NCI-H1105 treated with DMSO at 0.1 percent for 48 hours (cell line): ENCODE data around the gene RGMA.
A peak's percentile ranks its signal among the peaks of the same experiment; 100 is the strongest.

Experiments used
- DNase-seq: peaks from one replicate; lab custom pipeline; 2025; lab: John Stamatoyannopoulos, UW

The RGMA gene

DNA sequence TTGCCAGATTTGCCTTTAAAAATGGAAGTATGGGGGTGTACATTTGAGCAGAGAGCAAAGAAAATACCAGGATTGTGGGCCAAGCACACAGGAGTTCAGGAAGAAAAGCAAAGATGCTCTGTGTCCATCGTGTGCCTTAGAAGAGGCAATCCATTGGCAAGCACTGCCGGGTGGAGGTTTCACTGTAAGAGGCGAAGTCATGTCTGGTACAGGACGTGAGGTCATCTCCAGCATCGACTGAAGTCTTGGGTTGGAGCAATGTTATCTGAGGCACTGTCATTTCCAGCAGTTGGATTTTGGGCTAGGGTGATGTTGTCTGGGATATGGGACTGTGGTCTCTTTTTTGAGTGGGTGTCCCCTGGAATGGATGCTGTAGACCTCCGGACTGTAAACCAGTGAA lies 4.8 kb upstream of the RGMA start:
- DNase-seq: no peak

DNA sequence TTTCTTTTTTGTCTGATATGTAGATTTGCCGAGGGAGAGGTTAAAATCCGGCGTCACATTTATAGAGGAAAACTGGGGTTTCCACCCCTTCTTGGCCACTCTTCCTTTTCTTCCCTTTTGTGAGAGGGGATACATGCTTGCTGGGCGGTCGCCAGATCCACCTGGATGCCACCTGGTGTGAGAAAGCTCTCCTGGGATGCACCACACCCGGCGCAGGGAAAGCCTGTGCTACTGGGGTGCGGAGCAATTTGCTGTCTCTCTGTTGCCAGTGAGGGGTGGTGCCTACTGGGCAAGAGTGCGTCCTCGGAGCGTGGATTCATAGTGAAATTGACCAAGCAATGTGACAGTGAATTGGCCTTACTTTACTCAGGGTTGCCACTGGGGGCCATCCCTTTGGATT lies 2.5 kb upstream of the RGMA start:
- no peak for DNase-seq

DNA sequence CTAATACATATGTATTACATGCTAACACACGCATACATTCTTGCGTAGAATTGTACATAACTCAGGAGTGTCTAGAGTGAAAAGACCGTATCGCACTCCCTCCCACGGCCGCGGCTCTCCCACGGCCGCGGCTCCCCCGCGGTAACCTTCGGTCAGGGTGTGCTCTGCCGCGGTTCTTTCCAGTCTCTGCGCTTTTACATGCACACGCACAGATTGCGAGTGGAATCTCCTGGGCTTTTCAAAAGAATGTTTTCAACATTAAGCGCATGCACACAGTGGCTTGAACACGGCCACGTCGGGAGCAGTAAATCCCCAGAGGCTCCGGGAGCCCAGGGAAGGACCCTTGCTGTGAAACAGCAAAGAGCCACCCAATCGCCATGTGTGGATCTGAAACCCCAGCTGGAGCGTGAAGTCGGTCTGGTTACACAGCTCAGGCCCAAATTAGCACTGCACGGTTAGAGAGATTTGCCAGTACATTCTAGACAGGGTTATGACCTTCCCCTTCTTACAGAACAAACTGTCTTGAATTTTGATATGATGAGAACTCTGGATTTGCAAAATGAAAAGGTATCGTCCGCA lies 805 bp upstream of the RGMA start:
- no peak for DNase-seq

DNA sequence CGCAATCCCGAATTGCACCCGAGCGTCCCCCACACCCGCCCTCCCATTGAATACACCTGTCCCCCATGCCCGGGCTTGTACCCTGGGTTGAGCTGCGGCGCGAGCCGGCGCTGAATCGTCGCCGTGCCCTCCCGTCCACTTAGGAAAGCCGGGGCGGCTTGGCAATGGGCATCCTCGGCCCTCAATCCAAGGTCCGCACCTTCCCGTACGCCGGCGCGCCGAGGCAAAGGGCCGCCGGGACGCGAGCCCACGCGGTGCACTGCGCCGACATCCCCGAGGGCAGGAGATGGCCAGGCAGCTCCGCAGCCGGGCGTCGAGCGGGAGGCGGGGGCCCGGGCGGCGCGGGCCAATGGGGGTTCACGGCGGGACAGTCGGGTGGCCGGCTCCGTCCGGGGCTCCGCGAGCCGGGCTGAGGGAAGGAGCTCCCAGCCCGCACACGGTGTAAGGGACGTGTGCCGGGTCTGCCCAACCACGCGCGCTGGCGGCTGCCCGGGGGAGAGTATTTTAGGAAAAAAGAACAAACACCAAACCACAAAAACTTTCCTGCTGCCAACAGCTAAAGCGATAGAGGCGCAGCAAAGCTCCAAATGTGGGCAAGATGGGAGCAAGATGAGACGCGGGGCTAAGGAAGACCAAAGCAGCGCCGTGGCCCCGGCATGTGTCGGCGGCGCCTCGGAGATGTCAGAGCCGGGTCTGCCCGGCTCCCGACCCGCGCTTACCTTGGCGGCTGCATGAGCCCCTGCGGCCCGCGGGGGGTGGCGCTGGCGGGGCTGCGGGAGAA lies 621 bp downstream of the RGMA start:
- no peak for DNase-seq

DNA sequence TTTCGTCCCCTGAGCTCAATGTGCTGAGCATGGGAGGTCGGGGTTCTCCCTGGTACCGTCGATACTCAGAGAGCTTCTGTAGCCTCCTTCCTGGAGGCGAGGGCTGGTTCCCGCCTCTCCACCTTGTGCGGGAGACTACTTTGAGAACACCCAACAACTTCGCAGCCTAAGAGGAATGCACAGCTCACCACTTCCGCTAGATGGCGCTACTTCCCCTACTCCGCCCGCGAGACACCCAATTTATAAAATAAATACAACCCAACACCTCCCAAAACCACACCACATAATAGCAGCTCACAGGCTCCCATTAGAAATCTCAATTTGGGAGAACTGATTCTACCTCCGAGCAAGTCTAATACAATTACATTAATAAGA lies 1.2 kb downstream of the RGMA start:
- DNase-seq: peak; percentile 45

DNA sequence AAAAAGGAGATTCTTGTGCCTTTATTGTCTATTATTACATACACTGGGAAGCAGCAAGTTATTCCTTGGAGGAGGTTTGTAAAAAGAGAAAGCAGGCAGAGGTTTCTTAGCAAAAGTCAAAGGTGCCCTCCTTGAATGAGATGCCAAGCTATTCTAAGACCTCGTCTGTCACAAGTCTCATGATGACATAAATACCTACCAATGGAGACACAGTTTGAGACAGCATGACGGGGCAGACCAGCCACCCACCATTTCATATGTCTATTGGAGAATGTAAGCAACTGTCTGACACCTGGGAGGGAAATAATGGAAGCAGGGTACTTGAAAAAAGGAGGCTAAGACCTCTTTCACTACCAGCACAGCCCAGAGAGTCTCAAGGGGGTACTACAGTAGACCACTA lies 2.2 kb downstream of the RGMA start:
- no peak for DNase-seq

DNA sequence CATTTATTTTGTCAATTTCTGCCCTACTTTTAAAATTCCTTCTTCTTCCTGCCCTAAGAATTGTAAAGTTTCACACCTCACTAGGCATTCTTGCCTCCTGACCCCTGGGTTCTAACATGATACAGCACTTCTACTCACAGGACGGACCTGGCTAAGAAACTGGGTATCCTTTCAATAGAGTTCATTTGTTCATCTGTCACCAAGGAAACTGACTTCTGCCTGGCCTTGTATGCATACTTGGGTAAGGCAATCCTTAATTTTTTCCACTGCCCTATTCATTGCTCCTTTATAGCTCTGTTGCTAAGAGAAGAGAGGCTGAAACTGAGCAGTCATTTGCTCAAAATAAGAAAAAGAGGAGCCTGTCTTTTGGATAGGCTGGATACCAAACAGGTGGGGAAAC lies 3.3 kb downstream of the RGMA start:
- DNase-seq: no peak

DNA sequence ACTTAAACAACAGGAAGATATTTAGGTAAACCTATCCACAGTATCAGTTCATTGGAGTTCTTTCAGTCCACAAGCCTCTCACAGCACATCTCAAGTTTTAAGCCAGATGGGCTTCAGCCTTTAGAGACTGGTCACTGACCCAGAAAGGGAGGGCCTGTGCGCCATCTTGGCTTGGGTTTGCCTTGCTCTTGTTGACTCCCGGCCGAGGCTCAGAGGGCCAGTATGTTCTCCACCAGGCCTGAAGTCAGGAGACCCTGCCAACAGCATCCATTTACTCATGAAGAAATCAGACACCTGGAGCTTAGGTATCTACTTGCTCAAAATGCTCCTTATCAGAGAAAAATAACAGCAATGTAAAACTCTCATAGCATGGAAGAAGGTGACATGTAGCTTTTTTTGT lies 6.2 kb downstream of the RGMA start:
- no peak for DNase-seq

DNA sequence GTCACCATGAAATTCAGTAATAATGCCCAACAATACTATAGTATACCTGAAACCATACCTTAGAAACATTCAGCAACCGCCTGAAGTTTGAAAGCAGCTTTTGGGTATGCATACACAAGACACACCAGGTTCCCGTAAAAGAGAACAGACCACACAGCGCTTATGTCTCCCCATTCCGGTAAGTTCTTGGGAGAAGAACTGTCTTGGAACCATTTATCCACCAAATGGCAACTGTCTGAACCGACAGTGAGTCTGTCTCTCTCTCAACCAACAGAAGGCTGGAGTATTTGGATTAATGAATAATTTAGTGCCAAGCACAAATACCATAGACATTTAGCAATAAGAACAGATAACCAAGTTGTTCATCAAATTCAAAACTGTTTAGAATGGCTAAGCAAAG lies 7.6 kb downstream of the RGMA start:
- DNase-seq: no peak

DNA sequence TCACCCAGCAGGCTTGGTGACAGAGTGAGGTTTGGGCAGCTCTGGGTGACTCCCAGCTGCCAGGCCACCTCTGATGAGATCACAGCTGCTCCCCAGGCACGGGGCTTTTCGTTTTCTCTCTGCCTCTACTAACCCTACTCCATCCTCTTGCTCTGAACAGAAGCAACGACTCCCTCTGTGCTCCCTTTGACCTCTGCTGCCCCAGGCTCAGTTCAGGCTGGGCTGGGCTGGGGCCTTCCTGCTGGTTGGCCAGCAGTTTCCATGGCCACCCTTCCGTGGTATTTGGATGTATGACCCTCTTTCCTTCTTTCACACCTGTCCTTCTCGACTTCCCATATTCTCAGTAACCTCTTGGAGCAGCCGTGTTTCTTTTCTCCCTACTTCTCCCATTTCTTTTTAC lies 8.6 kb downstream of the RGMA start:
- DNase-seq: no peak

DNA sequence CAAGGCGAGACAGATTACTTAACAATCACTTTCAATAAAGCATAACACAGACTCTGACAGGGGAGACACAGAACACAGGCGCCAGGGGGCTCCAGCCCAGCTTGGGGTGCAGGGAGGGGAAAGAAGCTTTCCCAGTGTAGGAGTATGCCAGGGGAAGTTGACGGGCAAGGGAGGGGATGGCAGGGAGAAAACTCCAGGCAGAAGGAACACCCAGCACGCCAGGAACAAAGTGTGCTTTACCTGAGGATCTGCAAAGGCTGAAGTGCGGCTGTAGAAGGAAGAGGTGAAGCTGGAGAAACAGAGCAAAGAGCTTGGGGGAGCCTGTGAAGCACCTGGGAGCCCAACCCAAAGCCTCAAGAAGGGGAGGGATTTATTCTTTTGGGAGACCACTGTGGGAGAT lies 12.1 kb downstream of the RGMA start:
- no peak for DNase-seq

DNA sequence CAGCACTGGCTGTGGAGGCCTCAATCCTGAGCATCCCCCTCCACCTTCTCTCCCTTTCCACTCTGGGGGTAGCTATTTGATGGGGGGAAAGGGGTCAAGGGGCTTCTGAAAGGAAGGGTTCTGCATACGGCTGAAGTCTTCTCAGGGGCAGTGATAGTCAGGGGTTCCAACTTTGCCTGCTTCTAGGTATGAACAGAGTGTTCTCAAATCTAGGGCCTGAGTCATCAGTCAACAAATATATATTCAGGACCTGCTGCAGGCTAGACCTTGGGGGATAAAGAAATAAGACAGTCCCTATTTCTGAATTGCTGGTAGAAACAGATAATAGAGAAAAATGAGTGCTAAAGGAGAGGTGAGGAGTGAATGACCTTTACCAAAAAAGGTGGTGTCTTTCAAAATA lies 12.8 kb downstream of the RGMA start:
- DNase-seq: no peak

DNA sequence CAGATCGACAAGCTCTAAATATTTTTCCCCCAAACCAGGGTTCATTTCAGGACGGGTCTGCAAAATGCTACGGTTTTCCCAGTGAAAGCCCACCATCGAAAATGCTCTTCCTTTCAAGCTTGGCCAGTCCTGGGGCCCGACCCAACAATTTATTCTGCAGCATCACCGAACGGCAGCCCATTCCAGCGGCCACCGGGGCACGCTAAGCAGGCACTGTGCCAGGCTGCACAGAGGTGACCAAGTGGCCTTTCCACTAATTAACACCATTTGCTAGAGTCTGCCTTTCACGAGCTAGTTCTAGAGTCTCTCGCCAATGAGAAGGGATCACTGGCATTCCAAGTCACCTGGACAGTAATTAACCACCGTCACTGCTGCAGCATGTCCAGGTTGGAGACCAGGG lies 14.4 kb downstream of the RGMA start:
- DNase-seq: no peak

DNA sequence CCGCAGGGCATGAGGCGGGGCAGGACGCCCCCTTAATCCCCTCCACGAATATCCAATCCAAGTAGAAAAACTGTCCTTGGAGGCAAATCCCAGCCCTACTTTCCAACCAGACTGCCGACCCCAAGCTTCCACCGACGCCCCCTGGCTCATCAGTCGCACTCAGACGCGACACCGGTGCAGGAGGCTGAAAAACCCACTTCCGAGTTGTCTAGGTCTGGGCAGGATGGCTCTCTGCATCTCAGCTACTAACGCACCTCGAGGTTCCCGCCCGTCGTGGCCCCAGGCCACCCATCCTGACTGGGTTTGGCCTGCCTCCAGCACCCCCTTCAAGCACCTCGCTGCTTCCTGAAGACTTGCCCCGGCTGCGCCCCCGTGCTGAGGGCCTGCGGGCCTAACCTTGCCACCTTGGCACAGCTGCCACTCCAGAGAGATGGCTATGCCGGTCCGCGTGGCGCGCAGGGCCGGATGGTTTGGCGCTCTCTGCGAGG lies 15.5 kb downstream of the RGMA start:
- no peak for DNase-seq

DNA sequence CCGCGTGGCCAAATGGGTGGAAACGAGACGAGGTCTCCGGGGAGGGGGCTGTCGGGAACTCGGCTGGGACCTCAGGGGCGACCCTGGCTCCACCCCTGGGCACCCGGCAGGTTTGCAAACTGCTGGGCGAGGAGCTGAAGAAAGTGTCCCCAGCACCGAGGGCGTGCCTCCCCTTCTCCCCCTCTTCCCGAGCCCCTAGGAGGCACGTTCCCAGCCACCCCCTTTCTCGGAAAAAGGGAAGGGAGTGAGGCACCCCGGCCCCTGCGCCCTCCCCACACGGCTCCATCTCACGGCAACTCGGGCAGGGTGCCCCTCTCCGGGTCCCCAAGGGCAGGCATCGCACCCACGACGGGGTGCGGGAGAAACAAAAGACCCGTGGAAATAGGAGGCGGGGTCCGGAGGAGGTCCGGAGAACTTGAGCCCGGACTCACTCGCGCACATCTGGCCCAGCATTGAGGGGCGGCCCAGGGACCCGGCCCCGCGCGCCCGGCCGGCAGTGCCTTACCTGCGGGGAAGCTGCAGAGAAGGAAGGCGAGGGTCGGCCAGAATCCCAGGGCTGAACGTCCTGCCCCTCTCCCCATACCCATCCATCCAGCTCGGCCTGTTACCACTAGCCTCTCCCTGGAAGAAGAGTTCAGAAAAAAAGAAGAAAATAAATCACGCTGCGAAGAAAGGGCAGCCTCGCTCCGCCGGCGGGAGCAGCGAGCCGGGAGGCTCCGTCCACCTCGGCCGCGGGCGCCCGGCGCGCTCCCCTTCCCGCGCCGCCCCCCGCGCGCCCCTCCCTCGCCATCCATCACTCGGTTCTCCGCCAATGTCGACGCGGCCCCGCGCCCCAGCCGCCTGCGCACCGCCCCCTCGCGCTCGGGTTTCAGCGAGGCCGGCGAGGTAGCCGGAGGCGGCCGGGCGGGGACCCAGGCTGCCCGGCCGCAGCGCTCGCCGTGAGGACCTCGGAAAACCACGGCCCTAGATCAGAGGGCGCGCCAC lies 16.3 kb downstream of the RGMA start:
- DNase-seq: peak; percentile 52

DNA sequence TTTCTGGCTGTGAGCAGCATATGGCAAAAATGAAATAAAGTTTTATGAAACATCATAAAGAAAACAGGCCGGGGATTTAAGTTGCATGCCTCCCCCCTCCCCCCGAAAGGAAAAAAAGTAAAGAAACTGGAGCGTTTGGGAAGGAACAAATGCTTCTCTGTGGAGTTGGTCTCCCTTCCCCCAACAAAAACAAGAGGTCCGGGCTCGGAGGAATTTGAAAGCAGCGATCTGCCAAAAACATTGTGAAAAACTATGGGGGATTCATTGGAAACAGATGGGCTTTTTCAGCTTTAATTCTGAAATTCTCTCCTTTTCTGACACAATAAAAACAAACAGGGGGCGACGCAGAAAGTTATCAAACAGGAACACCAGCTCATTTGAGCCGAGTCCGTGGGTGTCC lies 17.0 kb downstream of the RGMA start:
- DNase-seq: no peak

DNA sequence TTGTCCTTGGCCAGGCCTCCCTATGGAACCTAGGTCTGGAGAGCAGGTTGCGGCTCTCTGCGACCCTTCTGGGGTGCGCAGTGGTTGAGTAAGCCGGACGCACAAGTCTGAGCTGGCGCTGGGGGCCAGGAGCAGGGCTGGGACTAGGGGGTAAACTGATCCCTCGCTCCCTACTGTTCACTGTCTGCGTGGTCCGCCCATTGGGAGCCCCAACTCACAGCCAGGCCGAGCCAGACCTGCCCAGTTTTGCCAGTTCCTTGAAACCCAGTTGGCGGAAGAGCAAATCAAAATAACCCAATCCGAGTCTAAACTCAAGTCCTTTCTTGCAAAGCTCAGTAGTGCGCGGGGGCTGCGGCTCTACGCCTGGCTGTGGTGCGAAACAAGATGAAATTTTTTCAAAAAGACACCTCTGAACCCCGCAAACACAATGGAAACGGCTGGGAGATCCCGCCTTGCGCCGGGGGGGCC lies 17.5 kb downstream of the RGMA start:
- DNase-seq: no peak

DNA sequence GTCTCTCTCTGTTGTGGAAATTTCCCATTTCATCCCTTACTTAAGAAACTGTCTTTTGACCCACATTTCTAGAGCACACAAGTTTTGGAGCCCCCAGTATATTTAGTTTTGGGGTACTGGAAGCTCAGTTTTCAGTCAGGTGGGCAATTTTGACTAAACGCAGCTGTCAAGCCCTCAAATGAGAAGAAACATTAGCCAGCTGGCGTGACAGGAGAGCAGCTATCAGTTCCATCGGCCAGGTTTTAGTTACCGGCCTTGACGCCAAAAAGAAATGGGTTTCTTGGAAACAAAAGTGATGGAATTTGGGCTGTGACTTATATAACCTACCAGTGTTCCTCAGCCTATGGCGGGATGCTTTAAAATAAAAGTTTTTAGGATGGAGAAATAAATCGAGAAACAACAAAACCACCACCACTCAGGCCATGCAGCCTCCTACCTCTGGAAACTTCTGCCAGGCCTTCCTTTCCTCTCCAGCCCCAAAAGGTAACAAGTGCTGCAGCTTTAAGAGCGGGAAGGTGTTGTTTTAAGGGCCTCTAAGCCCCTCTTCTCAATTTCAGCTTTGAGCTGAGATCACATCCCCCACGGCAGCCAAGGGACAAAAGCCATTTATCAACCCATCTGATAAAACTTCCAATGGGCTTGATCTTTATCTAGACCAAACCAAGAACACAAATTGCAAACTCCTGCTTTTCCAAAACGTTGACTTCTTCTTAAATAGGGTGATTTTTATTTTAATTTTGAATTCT lies 18.3 kb downstream of the RGMA start:
- DNase-seq: no peak

DNA sequence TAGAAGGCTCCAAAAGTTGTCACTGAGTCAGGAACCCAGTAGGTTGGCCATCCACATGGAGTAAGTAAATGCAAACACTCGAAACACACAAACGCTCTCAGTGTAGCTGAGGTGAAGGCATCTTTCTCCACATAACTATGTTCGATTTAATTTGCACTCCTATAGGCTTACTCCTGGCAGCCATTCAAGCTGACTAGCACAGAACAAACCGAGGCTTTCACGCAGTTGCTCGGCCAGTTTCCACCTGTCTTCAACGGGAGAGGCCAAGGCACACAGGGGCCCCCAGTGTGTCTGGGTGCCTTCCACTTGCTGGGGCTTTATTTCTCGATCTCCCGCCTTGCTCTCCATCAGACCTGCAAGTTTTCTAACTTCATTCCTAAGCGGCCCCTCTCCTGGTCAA lies 18.9 kb downstream of the RGMA start:
- DNase-seq: no peak

DNA sequence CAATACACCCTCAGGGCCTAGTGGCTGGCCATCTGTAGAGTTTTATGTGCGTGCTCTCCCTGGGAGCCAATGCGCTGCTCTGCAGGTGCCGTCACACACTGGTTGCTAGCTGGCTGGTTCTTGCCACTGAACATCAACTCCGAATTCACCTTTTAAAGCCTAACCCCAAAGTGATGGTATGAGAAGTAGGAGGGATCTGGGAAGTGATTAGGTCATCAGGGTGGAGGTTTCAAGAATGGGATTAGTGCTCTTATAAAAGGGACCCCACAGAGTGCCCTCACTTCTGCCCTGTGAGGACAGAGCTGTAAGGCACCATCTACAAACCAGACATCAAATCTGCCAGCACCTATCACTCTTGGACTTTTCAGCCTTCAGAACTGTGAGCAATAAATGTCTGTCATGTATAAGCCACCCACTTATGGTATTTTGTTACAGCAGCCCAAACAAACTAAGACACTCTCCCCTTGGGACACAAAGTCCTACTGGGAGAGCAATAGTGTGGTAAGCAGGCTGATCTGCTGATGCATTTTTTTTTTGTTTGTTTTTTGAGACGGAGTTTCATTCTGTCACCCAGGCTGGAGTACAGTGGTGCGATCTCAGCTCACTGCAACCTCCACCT lies 20.3 kb downstream of the RGMA start:
- no peak for DNase-seq

DNA sequence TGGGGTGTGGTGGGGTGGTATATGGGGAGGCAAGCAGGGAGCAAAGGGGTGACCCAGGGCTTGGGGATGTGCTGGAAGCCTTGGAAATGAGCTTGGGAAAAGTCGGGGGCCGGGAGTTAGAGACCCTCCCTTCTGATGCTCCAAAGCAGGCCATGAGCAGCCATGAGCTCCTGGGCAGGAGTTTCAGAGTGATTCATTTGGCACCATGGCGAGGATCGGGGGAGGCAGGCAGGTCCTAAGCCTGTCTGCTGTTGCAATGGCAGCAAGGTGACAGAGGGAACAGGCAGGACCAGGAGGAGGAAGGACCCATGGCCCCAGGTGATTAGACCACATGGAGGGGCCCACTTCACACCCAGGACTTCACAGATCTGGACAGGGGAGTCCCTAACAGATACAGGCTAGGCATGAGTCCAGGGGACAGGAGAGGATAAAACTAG lies 21.3 kb downstream of the RGMA start:
- no peak for DNase-seq
